Heart left ventricle (tissue), 13 donors: Measurements from ENCODE around the gene OTOP2.

Source experiments
- POLR2A ChIP-seq, 2 donors: fragments of 450-650 bp; IDR thresholded peaks; one replicate each; pipeline ENCODE4 v1.6.1; 2017; ENCODE audit warnings: antibody characterized with exemption in 2 of 2, mild to moderate bottlenecking in 2 of 2, moderate library complexity in 2 of 2
- TF ChIP-seq, protein P1 (sequence below), 12 donors: fragments of 200-600 bp; sonication (generic) in 4 of 12; IDR thresholded peaks; one replicate each; pipeline versions ENCODE4 v1.5.0 to v1.8.0; 2018 to 2022; ENCODE audit warnings: antibody characterized with exemption in 12 of 12, mild to moderate bottlenecking in 5 of 12
- donor health status: ischemic (EF 13 %, LVEDD 7.1; RV severe dilation, severe dysfunction).
- donor health status: DM: no; HTN: yes; CAD: no.
- donor health status: DM: no; HTN: no; CAD: no.
- donor health status: ischemic (EF 25% LVEDD 6.9; RV normal size, moderate dysfunction).
- donor health status: ischemic (EF 25% LVEDD 5.7; RV mildly dilated, moderate dysfunction).
- donor health status: ischemic (EF 35%, LVEDD 5.7; RV mildly dilated, moderate dysfunction).
- donor health status: nonischemic (EF 11% LVEDD 7.7; RV severe dilation, severe dysfunction).
- donor health status: DM: yes; HTN: yes; CAD: no.
- donor health status: PGD.
- donor health status: ischemic (EF 29% LVEDD 5.4; RV normal size, mild dysfunction).
- donor health status: nonischemic (EF 23%, LVEDD 6.1; RV moderate dilation, normal function).

DNA sequence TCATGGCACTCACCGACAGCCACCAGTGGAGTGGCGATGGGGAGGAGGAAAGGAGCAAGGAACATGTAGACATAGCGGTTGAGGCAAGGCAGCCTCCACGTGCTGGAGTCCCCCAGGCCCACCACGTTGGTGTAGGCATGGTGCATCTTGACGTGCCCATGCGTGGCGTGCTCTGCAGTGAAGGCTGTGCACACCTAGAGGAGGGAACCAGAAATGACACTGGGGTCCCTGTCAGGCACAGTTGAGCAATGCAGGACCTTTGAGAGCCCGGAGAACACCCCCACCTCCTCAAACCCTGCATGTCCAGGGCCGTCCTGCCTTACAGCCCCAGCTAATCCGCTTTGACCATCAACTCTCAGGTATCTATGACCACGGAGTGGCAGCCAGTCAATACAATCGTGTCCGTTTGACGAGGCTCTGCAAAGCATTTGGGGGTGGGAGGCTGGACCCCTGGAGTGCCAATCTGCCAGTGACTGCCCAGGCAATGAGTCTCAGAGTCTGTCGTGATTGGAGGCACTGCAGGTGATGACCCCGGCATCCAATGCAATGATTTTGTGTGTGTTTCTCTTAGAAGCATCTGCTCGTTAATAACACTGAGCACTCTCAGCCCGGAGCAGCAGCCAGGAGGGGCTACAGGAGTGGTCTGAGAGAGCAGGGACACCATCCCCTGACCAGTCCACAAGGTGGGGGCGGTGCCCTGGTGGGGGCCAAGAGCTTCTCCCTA, 41.4 kb upstream of the OTOP2 start:
- TF ChIP-seq, protein P1, sequence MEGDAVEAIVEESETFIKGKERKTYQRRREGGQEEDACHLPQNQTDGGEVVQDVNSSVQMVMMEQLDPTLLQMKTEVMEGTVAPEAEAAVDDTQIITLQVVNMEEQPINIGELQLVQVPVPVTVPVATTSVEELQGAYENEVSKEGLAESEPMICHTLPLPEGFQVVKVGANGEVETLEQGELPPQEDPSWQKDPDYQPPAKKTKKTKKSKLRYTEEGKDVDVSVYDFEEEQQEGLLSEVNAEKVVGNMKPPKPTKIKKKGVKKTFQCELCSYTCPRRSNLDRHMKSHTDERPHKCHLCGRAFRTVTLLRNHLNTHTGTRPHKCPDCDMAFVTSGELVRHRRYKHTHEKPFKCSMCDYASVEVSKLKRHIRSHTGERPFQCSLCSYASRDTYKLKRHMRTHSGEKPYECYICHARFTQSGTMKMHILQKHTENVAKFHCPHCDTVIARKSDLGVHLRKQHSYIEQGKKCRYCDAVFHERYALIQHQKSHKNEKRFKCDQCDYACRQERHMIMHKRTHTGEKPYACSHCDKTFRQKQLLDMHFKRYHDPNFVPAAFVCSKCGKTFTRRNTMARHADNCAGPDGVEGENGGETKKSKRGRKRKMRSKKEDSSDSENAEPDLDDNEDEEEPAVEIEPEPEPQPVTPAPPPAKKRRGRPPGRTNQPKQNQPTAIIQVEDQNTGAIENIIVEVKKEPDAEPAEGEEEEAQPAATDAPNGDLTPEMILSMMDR (IDR thresholded peaks at IDR 0.05), result no peak
- no peak for TF ChIP-seq POLR2A (IDR thresholded peaks at IDR 0.05)
